HUES64 (cell line): Measurements from ENCODE around the gene TYROBP.
A peak's percentile ranks its signal among the peaks of the same experiment; 100 is the strongest.

Experiments
- H3K27ac ChIP-seq: 2 replicates; pipeline ENCODE4 v1.7.0; 2013; ENCODE audit warnings: low read depth, low read length, inconsistent platforms
- H3K27me3 ChIP-seq: 2 replicates; pipeline ENCODE4 v1.6.1; 2013; ENCODE audit warnings: mild to moderate bottlenecking, low read length; ENCODE audit not compliant: insufficient read depth
- H3K36me3 ChIP-seq: 2 replicates; pipeline ENCODE4 v1.6.1; 2013; ENCODE audit warnings: mild to moderate bottlenecking, low read length; ENCODE audit not compliant: insufficient read depth
- H3K4me1 ChIP-seq: 2 replicates; pipeline ENCODE4 v1.6.1; 2013; ENCODE audit warnings: mild to moderate bottlenecking, low read length, moderate library complexity; ENCODE audit not compliant: insufficient read depth
- H3K4me3 ChIP-seq: 2 replicates; pipeline ENCODE4 v1.5.1; 2013; ENCODE audit warnings: mild to moderate bottlenecking, low read length, moderate library complexity
- H3K9ac ChIP-seq: 2 replicates; pipeline ENCODE4 v1.6.1; 2013; ENCODE audit warnings: mild to moderate bottlenecking, low read depth, low read length
- H3K9me3 ChIP-seq: 2 replicates; pipeline ENCODE4 v1.6.1; 2013; ENCODE audit warnings: low read depth, low read length; ENCODE audit not compliant: insufficient read depth
- WGBS: fragments of 150-250, 120-280 bp; methylation state at CpG from one replicate; pipeline ENCODE4 v1.1.7; 2013; ENCODE audit warnings: missing lambda C conversion rate; 5-methylcytosine and 5-hydroxymethylcytosine counted together

Gene TYROBP

DNA sequence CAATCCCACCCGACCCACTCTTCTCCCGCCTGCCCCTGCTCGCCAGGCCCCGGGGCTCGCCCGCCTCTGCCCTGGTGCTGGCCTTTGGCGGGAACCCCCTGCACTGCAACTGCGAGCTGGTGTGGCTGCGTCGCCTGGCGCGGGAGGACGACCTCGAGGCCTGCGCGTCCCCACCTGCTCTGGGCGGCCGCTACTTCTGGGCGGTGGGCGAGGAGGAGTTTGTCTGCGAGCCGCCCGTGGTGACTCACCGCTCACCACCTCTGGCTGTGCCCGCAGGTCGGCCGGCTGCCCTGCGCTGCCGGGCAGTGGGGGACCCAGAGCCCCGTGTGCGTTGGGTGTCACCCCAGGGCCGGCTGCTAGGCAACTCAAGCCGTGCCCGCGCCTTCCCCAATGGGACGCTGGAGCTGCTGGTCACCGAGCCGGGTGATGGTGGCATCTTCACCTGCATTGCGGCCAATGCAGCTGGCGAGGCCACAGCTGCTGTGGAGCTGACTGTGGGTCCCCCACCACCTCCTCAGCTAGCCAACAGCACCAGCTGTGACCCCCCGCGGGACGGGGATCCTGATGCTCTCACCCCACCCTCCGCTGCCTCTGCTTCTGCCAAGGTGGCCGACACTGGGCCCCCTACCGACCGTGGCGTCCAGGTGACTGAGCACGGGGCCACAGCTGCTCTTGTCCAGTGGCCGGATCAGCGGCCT is 32.1 kb upstream of the TYROBP start:
- Histone ChIP-seq H3K27me3 (no peaks in the 10 kb centered on the region), H3K4me3 (no peak overlapping the region), H3K4me1 (no peaks in the 10 kb centered on the region; the same call in 1 of the 2 replicates), H3K9ac (no peak overlapping the region), H3K36me3 (peaks cover 14% of the 10 kb centered on the region), H3K9me3 (no peaks in the 10 kb centered on the region), H3K27ac (no peak overlapping the region)
- 96% methylated on average over 51 of the region's 51 CpGs for WGBS

DNA sequence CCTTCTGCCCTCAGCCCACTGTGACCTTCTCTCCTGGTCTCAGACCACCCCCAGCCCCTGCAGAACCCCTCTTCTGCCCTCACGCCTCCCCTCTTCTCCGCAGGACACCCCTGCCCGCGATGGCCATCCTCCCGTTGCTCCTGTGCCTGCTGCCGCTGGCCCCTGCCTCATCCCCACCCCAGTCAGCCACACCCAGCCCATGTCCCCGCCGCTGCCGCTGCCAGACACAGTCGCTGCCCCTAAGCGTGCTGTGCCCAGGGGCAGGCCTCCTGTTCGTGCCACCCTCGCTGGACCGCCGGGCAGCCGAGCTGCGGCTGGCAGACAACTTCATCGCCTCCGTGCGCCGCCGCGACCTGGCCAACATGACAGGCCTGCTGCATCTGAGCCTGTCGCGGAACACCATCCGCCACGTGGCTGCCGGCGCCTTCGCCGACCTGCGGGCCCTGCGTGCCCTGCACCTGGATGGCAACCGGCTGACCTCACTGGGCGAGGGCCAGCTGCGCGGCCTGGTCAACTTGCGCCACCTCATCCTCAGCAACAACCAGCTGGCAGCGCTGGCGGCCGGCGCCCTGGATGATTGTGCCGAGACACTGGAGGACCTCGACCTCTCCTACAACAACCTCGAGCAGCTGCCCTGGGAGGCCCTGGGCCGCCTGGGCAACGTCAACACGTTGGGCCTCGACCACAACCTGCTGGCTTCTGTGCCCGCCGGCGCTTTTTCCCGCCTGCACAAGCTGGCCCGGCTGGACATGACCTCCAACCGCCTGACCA is 31.4 kb upstream of the TYROBP start:
- H3K4me1 ChIP-seq = no peaks in the 10 kb centered on the region; the same call in 1 of the 2 replicates
- H3K9ac ChIP-seq = no peak overlapping the region
- H3K9me3 ChIP-seq = no peaks in the 10 kb centered on the region
- no peak overlapping the region for H3K27ac ChIP-seq
- 96% methylated on average over 55 of the region's 55 CpGs for WGBS
- H3K27me3 ChIP-seq = no peaks in the 10 kb centered on the region
- H3K36me3 ChIP-seq = peaks cover 14% of the 10 kb centered on the region
- H3K4me3 ChIP-seq = no peak overlapping the region

DNA sequence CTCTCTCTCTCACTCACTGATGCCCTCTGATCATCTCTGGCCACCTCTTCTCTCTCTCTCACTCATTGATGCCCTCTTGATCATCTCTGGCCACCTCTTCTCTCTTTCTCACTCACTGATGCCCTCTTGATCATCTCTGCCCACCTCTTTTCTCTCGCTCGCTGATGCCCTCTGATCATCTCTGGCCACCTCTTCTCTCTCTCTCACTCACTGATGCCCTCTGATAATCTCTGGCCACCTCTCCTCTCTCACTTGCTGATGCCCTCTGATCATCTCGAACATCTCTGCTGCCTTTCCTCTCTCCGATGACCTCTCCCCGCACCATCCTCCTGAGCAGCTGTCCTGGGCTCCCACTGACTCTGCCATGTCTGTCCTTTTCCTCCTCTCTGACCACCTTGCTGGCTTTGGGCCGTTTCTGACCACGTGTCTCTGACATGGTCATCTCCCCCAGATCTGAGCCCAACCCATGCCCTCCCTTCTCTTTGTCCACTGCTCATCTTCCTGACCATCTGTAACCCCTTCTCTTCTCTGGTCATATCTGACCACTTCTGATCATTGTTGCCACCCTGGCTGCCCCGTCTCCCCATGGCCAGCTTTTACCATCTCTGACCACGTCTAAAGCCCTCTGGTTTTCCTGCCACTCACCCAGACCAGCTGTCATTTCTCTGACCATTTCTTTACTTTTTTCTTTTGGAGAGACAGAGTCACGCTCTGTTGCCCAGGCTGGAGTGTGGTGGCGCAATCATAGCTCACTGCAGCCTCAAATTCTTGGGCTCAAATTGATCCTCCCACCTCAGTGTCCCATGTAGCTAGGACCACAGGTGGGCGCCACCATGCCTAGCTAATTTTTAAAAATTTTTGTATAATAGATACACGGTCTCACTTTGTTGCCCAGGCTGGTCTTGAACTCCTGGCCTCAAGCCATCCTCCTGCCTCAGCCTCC is 30.5 kb upstream of the TYROBP start:
- H3K27me3 ChIP-seq = no peaks in the 10 kb centered on the region
- no peaks in the 10 kb centered on the region; the same call in 1 of the 2 replicates for H3K4me1 ChIP-seq
- no peak overlapping the region for H3K27ac ChIP-seq
- WGBS = 89% methylated on average over 13 of the region's 13 CpGs
- peaks cover 14% of the 10 kb centered on the region; the same call in 1 of the 2 replicates for H3K36me3 ChIP-seq
- no peak overlapping the region for H3K9ac ChIP-seq
- peak overlapping the region; percentile 83 for H3K4me3 ChIP-seq
- no peaks in the 10 kb centered on the region for H3K9me3 ChIP-seq

DNA sequence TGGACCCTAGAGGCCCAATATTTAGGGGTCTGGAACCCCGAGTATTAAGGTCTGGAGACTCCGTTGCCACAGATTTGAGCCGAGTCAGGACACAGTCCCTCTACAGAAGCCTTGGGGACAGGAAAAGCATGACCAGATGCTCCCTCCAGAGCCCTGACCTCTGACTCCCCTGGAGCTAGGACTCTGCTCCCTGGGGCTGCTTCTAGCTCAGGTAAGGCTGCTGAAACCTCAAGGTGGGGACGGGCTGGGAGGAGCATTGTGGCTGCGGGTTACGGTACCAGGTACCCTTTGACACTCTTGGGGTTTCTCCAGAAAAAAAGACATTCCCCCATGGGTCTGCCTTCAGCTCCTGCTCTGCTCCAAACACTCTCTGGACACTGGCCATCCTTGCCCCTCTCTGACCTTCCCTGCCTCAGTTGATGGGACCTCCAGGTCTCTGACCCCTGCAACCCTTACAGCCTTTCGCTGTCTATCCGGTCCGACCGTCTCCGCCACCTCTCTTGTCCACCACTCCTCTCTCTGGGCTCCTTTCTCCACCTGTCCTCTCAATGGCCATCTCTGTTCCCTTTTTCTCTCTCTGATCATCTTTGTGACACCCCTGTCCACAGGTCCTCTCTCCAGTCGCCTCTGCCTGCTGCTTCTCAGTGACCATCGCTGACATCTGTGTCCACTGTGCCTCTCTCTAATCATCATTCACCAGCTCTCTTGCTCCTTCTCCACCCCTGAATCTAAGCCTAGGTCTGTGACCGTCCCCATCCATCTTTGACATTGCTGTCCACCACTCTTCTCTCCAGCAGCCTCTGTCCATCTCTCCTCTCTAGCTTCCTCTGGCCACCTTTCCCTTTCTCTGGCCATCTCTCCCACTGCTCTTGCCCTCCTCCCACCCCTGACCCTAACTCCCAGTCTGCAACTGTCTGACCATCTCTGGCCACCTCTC is 29.5 kb upstream of the TYROBP start:
- 69% methylated on average over 14 of the region's 14 CpGs for WGBS
- Histone ChIP-seq H3K27me3 (no peaks in the 10 kb centered on the region), H3K9me3 (no peaks in the 10 kb centered on the region), H3K9ac (no peak overlapping the region), H3K27ac (no peak overlapping the region), H3K4me1 (peaks cover under 1% of the 10 kb centered on the region), H3K36me3 (peaks cover 14% of the 10 kb centered on the region; the same call in 1 of the 2 replicates), H3K4me3 (peak overlapping the region; percentile 83)

DNA sequence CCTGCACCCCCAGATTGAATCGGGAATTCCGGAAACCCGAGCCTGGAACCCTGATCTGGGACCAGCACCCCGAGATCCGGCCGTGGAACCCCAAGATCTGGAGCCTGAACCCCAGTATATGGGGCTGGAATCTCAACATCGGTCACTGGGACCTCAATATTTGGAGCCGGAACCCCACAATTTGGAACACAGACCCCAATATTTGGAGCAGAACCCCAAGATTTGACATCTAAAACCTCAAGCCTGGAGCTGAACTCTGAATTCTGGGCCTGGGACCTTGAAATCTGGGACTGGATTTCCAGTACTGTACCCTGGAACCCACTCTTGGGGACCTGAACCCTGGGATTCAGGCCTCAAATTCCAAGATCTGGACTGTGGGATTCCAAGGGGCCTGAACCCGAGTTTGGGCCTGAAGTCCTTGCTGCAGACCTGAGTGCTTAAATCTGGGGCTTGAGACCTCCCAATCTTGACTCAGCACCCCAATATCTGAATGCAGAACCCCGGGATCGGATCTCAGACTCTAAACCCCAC is 28.7 kb upstream of the TYROBP start:
- peak overlapping the region; percentile 70 for H3K9ac ChIP-seq
- H3K27ac ChIP-seq = no peak overlapping the region

DNA sequence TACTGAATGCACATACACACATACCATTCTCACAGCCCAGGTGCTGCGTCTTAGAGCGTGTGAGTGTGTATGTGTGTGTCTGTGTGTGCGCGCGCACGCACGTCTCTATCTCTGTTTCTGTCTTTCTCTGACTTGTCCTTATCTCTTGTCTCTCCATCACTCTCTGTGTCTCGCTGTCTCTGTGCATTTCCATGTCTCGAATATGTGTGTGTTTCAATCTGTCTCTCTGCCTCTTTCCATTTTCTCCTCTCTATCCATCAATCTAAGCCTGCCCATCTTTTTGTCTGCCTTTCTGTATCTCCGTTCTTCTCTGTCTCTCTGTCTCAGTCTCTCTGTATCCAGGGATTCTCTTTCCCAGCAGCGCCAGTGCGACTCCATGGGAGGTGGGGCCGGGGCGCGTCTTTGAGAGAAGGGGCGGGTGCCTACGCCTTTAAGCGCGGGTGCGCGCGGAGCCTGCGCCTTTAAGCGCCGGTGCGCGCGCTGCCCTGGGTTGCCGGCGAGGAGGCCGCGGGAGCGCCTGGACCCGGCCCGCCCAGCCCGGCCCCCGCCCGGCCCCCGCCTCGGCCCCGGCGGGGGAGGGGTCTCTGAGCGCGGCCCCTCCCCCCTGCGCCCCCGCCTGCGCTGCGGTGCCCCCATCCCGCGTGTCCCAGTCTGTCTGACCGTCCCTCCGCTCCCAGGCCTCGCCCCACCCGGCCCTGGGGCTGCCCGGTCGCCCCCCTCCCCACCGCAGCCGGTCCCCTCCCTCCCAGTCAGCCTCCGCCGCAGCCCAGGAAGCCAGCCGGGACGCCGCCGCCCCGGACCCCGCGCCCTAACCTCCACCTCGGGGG is 28.0 kb upstream of the TYROBP start, which contains the start of gene LRFN3:
Gene LRFN3 (plus strand): TSS at position 464 of the 827 bp plus-strand sequence. CDS start 3,052 bp downstream, outside the sequence.
- Histone ChIP-seq H3K27me3 (no peaks in the 10 kb centered on the region), H3K9me3 (no peaks in the 10 kb centered on the region), H3K27ac (no peak within 1 kb of the TSS), H3K36me3 (peaks cover 9% of the 10 kb centered on the region; the same call in 1 of the 2 replicates), H3K4me3 (peak within 1 kb of the TSS; percentile 83), H3K9ac (peak within 1 kb of the TSS; percentile 70), H3K4me1 (peaks cover 9% of the 10 kb centered on the region)
- 9% methylated on average over 64 of the region's 68 CpGs for WGBS

More for the DNA sequence above, 28.7 kb upstream of the TYROBP start:
- Histone ChIP-seq H3K36me3 (peaks cover 9% of the 10 kb centered on the region; the same call in 1 of the 2 replicates), H3K4me3 (peak overlapping the region; percentile 83), H3K9me3 (no peaks in the 10 kb centered on the region), H3K27me3 (no peaks in the 10 kb centered on the region), H3K4me1 (peaks cover 8% of the 10 kb centered on the region)
- WGBS = 26% methylated on average over 11 of the region's 11 CpGs

DNA sequence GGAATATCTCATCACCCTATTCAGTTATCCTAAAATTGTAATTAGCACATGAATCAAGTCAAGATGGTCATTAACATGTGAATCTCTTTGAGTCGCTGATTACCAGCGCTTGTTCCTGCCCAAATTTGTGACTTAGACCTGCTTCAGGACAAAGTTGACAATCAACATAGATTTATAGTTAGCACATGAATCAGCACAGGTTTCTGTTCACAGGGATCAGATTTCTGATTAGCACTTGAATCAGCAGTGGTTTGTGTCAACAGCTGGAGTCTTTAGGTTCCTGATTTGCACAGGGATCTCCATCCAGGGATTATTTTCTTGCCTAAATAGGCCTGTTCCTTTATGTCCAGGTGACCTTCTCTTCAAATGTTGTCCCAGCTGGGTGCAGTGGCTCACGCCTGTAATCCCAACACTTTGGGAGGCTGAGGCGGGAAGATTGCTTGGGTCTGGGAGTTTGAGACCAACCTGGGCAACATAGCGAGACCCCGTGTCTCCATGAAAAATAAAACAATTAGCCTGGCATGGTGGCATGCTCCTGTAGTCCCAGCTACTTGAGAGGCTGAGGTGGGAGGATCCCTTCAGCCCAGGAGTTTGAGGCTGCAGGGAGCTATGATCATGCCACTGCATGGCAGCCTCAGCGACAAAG is 24.3 kb upstream of the TYROBP start:
- Histone ChIP-seq H3K9ac (no peak overlapping the region), H3K27me3 (no peaks in the 10 kb centered on the region), H3K9me3 (no peaks in the 10 kb centered on the region), H3K4me3 (peak overlapping the region; percentile 34), H3K4me1 (peaks cover 9% of the 10 kb centered on the region), H3K27ac (peak overlapping the region; percentile 83; the same call in 1 of the 2 replicates), H3K36me3 (no peaks in the 10 kb centered on the region)
- WGBS = 50% methylated on average over 7 of the region's 7 CpGs

DNA sequence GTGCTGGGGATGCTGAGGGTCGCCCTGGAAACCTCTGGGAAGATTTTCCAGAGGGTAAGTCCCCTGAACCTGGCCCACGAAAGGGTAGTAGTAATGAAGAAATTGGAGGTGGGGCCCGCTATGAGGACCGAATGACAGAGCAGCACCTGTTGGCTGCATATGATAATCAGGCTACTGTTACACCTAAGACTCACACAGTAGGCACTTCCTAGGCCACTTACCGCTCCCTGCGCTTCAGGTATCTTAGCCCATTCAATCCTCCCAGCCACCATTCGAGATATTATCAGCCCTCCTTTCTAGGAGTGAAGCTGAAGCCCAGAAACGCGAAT is 23.7 kb upstream of the TYROBP start:
- Histone ChIP-seq H3K4me3 (peak overlapping the region; percentile 34), H3K9ac (no peak overlapping the region), H3K4me1 (peaks cover 9% of the 10 kb centered on the region), H3K27me3 (no peaks in the 10 kb centered on the region), H3K9me3 (no peaks in the 10 kb centered on the region), H3K27ac (peak overlapping the region; percentile 83; the same call in 1 of the 2 replicates), H3K36me3 (no peaks in the 10 kb centered on the region)
- WGBS = 4% methylated on average over 9 of the region's 9 CpGs
